Peyer's patch (tissue), 4 donors: ENCODE measurements around the gene DNAH17.

ENCODE experiments used
- CTCF ChIP-seq, 6 experiments: fragments of 450-650 bp in 4 of 6; fragments of 200-600 bp in 2 of 6; sonication (generic) in 1 of 6; IDR thresholded peaks; one replicate each; pipeline ENCODE4 v1.5.1; 2017 to 2019; ENCODE audit warnings: antibody characterized with exemption in 6 of 6, mild to moderate bottlenecking in 3 of 6, moderate library complexity in 1 of 6
- POLR2A ChIP-seq, 2 donors: fragments of 450-650 bp; IDR thresholded peaks; one replicate each; pipeline ENCODE4 v1.5.1; 2017; ENCODE audit warnings: antibody characterized with exemption in 2 of 2, mild to moderate bottlenecking in 2 of 2, moderate library complexity in 2 of 2

DNA sequence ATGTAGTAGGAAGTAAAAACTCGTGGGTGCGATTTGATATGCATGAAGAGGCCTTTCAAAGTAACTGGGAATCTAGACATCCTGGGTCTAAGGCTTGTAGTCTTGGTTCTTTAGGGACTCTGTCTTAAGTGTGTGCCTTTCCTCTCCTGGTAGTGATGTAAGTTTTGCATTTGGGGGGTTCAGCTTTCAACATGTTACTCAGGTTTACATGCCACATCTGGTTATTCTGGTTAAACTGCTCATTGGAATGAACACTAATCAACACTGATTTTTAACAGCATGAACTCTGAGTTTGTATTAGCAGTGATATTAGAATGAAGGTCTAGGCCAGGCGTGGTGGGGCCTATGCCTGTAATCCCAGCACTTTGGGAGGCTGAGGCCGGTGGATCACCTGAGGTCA, 183.6 kb downstream of the DNAH17 start:
- TF ChIP-seq POLR2A (IDR thresholded peaks at IDR 0.05) (no peak), CTCF (IDR thresholded peaks at IDR 0.05) (no peak)
